T-helper 9 cell (primary cell): ENCODE results near the gene GALNT18.

Experiments used
- DNase-seq: peaks from one replicate; pipeline ENCODE4 v3.0.0-alpha.2; 2020

The GALNT18 gene

DNA sequence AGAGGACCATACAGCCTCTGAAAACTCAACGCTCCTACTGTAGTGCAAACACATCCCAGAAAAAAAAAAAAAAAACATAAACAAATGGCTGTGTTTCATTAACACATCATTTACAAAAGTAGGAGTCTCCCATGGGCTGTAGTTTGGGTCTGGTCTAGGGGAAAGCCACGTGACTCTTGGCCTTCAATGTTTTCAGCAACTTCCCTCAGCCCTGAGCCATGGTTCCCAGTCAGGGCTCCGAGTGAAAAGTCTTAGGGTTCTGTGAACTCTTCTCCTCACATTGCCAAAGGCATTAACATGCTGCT lies 327.3 kb downstream of the GALNT18 start:
- no peak for DNase-seq

DNA sequence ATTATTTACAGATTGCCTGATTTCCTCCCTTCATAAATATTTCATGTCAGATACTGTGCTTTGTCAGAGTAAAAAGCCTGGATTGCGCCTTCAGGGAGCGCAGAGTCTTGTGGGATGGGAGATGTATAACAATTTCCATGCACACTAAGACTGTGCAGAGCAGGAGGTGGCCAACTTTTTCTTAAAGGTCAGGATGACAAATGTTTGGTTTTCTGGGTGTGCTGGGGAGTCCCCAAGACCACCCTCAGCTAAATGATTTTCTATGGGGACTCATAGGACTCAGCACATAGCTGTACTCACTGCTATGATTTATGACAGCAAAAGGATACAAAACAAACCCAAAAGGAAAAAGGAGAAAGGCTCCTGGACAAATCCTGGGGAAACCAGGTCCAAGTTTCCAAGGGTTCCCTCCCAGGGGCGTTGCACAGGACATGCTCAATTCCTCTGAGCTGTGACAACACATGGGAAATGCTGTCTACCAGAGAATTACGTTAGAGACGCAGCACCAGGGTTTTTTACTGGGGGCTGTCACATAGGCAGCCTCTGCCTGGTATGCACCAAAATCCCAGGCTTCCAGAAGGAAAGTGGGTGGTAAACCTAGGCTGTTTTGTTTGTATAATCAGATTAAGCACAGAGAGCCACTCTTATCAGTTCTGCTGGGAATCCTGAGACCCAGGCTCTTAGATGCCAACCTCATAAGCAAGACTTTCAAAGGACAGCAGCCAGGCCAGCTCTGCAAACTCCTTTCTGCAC lies 327.8 kb downstream of the GALNT18 start:
- DNase-seq, result no peak

DNA sequence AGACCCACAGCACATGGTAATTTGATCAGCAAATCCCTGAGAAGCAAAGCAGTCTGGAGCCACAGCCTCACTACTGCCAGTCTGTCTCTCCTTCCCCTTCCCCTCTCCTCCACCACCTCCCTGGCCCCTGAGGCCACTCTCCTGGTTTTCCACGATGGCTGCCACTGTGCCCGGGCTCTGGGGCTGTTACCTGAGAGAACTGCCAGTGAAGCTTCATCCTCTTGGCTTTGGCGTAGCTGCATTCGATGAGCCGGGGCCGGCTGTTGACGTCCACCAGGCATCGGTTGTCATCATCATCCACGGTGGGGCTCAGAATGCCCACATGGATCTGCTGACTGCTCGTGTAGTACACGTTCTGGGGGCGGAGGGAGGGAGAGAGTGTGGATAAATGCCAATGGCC lies 329.0 kb downstream of the GALNT18 start:
- no peak for DNase-seq

DNA sequence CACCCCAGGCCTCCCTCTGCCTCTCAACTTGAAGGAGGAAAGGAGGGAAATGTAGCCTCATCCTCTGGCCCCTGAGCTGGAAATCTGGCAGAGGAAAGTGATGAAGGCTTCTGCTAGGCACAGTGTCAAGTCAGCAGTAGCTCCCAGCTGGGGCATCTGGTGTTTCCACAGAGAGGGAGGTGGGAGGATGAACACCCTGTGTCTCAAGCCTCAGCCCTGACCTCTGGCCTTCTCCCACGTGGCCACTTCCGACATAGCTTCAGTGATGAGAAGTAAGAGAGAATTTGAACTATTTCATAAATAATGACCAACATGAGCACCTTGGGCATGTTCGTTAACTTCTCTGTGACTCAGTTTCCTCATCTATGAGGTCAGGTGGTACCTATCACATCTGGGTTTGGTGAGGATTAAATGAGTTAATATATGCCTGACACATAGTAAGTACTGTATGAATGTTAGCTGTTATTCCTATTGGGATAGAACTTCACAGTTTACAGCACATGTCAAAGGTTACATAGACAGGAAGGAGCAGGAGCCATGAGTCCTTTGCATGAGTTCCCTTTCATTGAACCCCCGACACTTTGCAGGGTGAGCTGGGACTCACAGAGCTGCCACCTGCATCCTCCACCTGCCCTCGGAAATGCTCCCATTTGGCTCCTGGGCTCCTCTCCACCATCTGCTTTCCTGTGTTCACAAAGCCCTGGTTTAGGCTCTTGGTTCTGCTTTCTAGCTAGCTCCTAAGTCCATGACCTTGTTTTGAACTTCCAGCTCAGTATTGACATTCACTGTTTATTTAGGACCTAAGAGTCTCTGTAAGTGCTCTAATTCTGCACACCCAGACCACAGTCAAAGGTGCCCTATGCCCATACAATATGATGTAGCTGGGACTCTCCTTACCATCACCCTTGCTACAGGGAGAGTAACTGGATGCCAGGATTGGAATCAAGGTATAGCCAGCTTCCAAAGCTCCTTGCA lies 330.5 kb downstream of the GALNT18 start:
- DNase-seq, result no peak

DNA sequence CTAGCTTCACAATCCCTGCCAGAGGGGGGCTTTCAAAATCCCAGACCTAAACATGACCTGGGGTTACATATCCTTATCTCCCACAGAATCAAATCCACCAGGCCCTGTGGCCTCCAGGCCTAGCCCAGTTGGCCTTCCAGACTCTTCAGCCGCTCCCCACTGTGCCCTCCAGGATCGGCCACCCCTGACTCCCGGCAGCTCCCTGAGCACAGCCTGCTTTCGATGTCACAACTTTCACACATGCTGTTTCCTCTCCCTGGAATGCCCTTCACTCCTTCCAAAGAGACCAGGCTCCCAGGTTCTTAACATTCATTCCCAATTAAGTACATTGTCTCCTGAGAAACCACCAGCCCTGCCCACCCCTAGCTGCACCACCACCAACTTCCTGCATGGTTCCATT lies 331.5 kb downstream of the GALNT18 start:
- no peak for DNase-seq

DNA sequence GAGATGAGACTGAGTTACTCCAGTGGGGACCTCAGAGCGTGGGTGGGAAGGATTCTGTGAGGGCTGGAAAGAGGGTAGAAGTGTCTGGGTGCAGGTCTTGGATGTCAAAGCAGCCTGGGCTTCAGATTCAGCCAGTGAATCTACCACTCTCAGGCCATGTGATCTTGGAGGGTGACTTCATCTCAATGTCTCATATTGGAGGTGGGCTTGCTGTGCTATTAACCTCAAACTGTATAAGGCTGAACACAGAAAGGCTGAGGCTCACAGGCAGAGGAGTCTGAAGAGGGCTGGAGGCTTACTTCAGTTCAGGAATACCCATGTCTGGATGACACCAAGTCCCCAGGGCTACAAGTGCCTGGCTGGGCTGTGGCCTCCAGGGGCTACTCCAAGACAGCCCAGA lies 332.1 kb downstream of the GALNT18 start:
- no peak for DNase-seq

DNA sequence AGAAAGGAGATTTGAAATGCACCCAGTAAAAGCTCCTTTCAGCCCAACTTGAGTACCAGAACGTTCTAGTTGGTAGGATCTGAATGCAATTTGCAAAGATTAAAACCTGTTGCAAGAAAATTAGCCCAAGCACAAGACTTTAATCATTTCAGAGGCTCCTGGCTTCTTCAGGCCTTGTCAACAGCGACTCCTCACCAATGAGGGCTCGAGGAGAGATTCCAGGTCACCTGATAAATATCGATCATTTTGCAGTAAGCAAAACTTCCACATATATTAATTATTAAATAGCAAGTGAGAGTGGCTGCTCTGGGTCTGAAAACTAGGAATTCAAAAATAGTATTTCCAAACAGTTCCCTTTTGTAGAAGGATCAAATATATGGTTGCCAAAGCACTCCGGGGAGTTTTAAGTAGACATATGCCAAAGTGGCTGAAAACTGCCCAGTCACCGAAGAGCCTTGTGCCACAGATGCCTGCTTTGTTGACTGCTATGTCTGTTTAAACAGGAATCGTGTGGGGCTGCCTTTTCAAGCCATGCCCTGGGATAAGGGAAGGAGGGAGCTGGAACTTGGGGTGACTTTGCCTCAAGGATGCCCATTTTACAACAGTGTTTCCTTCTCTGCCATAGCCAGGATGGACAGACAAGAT lies 332.7 kb downstream of the GALNT18 start:
- no peak for DNase-seq

DNA sequence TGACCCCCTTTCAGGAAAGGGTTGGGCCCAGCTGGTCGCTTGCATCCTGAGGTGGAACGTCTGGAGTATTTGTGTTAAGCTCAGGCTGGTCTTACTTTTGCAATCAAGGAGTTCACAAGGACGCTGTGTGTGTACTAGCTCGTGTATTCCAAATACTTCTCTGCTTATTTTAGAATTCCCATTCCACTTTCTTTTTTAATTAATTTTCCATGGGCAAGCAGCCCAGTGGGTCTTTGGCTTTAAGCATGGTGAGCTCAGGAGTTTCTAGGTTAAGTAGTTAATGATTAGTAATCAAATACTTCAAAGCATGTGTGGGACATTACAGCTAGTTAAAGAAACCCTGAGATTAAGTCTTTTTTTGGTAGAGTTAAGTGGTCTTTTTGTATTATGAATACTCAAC lies 337.3 kb downstream of the GALNT18 start:
- DNase-seq, result no peak

DNA sequence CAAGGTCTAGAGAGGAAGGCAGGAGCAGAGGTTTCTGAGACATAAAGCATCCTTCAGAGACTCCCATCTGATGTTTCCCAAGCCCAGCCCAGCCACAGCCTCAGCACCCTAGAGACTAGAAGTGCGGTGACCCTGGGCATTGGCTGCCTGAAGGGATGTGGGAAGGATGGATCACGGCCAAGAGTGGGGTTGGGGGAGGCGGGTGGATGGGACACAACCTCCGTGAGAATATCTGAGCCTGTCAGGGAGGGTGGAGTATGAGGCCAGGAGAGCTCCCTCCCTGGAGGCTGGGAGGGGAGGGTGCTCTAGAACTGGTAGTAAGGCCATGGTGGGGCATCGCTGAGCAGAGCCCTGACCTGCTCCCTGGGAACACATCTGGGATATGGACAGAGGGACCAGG lies 340.2 kb downstream of the GALNT18 start:
- DNase-seq, result no peak

DNA sequence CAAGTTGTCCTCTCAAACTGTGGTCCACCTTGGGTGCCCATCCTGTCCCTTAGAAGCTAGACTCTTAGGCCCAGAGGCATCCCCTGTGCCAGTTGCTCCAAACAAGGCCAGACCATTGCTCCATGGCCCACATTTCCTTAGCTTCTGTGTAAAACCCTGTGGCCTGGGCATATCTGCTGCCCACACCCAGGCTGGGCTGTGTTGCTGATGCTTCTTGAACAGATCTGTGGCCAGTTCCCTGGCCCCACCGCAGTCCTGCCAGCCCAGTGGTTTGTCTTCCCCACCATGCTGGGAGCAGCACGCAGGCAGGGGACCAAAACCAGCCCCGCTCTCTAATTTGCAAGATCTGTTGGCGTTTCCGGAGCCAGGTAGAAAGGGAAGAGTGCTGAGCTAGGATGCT lies 341.0 kb downstream of the GALNT18 start:
- no peak for DNase-seq

DNA sequence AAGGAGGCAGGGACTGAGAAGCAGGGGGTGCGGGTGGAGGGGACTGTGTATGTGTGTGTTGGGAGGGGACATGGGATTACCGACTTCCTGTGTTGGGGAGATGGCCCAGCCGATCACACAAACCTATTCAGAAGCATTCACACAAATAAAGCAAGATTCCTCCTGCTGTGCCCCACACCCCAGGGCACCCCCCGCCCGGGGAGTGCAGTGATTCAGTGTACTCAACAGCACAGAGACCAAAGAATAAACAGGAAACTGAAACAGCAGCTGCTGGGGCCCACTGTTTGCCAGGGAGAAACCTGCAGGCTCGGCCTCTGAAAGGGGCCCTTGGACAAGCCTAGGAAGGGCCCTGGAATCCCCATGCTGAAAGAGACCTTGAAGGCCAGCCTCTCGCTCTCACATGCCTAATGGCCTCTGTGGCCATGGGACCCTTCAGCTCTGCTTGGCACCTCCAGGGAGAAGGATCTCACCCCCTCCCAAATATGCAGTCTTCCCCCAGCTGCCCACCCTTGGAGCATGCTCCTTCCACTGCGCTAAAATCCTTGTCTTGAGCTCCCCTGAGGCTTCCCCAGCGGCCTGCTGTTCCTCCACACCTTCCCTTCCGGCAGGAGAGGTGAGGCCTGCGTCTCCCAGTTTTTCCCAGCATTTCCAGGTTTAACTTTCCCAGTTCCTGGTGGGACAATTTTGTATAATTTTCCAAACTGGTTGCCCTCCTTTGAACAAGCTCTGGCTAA lies 341.7 kb downstream of the GALNT18 start:
- no peak for DNase-seq

DNA sequence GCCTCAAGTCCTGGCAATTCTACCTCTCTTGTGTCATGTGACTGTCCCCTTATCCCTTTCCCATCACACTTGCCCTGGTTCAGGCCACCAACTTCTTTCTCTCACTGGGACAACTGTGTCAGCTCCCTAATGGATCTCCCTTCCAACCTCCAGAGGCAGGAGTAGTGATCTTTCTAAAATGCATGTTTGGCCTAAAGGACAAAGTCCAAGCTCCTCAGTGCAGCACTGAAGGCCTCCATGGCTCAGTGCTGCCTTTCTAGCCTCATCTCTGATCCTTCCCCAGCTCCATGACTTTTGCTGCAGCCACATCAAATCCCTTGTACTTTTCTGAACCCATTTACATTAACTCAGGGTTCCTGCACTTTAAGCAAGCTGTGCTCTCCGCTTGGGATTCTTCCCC lies 349.6 kb downstream of the GALNT18 start:
- no peak for DNase-seq

DNA sequence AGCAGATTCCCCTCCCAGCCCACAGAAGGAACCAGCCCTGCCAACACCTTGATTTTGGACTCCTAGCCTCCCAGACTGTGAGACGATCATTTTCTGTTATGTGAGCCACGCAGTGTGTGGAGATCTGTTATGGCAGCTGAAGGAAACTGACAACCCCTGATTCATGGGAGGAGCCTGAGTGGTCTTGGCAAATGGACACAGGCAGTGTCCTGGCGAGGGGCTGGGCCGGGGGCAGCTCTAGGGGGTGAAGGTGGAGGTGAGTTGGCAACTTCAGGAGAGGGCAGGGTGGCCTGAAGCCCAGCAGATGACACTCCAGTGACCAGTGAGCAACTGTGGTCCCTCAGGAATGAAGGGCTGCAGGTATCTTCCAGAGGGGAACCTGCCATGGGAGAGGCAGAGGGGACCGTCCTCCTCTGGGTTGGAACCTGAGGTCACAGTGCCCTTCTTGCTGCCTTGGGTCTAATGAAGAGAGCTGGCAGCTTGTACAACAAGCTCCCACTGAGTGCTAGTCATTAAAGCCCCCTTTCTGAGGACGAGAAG lies 351.5 kb downstream of the GALNT18 start:
- no peak for DNase-seq

DNA sequence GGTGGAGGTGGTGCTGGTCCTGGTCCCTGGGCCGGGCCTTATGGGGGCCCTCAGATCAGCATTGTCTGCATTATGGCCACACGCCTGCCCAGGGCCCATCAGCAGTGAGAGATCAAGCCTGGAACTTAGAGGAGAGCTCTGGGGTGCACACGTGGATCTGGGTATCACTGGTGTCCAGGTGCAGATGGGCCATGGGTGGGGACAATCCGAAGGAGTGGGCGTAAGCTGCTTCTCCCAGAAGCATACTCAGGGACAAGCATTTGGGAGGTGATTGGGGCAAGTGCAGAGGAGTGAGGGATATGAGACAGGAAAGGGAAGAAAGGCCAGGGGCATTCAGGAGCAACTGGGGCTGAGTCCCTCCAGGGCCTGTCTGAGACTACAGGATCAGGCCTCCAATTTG lies 353.1 kb downstream of the GALNT18 start:
- no peak for DNase-seq

DNA sequence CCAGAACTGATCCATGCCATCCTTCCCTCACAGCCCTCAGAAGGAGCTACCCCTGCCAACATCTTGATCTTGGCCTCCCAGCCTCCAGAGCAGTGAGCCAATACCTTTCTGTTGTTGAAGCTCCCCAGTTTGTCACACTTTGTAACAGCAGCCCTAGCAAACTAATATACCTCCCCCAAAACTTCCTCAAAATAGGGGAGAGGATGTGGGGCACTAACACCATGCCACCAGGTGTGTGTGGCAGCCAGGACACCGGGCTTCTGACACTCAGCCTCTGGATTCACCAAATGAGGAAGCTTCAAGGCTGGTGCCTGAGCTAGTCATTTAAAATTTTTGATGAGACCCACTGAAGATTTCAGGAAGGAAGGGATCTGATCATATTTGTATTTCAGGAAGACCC lies 353.7 kb downstream of the GALNT18 start:
- no peak for DNase-seq

DNA sequence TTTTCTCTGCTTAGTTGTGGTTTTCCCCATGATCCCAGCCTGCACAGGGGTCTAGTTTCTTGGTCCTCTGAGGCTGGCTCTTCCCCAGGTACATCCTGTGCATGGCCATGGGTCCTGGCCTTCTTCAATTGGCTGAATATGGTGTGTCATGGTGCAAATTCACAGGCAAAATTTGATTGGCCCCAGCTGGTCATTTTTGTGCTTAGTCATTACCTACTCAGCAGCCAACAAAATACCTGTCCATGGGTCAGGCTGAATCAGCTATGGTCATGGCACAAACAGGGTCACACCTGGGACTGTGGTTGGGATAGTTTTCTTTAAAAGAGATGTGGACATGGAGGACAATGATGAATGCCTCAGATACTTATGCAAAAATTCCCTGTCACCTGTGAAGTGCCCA lies 354.5 kb downstream of the GALNT18 start:
- DNase-seq, result no peak

DNA sequence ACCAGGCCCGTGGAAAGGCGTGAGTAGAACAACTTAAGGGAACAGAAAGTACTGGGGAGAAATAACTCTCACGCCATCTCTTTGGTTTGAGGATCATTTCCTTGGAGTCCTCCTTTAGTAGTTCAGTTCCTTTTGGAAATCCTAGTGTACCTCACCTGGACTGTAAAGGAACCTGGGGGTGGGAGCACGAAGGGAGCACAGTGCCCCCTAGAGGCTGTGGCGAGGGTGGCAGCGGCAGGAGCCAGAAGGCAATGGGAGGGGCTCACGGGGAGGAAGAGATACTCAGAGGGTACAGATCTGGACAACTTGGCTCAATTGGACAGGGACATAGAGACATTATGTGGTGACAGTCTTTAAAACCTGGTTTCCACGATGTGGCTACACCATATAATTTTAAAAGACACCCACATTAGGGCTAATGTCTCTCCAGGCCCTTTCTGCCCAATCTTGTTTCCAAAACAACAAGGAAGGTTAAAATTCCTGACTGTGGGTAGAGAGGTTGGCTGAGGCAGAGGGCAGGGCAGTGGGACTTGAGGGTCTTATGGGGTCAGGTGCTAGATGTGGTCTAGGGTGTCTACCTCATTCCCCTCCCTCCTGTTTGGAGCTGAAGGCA lies 355.7 kb downstream of the GALNT18 start:
- DNase-seq, result peak; percentile 58

DNA sequence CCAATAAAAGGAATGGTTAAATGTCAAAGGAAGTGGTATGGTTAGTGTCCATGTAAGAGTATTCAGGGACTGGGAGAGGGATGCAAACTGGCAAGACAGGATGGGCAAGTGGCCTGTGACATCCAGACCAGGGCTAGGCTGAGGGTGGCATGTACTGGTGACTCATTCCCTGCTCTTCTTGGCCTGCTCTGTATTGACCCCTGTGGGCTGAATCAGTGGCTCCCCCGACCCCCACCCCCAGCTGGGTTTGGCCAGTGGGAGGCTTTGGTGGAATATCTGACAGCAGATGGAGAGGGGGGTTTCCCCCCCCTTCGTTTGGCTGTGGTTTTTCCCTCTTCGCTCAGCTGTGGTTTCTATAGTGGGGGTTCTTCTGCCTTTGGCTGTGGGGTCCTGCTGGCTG lies 356.5 kb downstream of the GALNT18 start:
- no peak for DNase-seq

DNA sequence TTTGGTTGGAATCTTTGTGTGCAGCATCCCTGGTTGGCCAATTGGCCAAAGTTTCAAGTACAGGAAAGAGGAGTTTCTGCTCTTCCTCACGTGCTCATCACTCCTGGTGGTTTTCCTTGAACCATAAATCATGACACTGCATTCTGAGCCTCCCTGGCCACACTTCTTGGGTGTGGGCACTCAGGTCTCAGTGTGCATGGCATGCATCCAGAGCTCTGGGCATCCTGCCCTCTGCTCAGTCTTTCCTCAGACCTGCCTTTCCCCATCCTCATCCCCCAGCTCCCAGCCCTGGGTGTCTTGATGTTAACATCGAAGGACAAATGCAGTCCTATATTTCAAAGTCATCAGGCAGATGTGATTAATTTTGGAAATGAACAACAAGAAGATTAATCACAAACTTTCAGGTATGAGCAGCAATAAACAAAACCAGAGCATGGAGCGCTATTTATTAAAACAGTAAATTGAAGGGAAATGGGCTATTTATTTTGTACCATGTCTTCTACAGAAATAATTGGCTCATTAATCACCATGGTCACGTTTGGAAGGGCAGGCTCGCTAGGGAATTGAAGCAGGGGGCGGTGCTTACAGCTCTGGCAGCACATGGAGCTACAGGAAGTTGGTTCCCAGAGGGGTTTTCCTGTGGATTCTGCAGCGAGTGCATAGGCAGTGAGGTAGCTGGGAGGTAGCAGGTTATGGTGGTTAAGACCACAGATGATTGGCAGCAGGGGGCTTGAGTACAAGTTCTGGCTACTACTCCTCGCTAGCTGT lies 358.4 kb downstream of the GALNT18 start:
- DNase-seq, result no peak

DNA sequence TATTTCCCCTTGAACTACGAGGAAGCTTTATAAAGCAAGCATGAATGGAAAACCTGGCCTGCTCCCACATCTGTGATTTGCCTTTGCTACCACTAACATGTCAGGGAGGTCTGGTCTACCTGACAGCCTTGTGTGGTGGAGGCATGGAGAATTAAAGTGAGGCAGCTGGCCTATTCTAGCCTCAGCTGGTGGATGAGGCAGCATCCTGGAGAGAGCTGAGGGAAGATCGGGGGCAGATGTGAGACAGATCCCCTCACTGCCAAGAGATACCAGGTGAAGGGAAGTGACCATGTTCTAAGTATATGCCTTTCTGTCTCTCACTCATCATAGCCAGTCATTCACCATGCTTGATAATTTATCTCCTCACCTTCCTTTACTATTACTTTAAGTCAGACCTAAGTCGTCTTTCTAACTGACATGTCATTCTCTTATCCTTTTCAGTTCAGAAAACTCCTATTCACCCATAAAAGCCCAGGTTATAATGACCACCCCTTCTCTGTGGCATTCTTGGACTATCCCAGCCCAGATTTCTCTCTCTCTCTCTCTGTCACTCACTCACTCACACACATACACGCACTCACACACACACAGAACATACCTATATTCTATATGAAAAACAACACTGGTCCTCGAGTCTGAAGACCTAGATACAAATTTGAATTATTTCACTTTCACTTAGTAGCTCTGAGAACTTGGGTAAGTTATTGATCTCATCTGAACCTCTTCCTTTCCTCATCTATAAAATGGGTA lies 359.5 kb downstream of the GALNT18 start:
- no peak for DNase-seq

DNA sequence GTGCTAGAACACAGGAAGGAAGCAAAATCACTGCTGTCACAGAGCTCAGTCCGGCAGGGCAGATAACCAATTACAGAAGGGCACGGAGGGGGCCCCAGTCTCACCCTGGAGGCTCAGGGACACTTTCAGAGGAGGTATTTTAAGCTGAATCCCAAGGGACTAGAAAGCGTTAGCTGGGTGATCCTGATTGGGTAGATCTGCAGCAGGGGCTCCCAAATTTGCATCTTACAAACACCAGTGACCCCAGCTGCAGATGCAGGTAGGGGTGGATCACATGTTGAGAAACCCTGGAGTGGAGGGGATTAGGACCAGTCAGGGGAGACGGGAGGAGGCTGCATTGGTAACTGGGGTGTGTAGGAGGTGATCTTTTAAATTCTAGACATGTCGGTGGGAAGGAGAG lies 360.2 kb downstream of the GALNT18 start:
- DNase-seq, result no peak
